T47D (cell line): ENCODE data around the gene NCAM1.

Source experiments
- DNase-seq, 2 experiments: peaks; one replicate each; pipeline versions ENCODE4 v3.0.0 to v3.0.0-alpha.2; 2011 to 2012; ENCODE audit warnings: low read depth in 1 of 2, low spot score in 1 of 2
- JUND ChIP-seq: IDR thresholded peaks from 2 replicates; pipeline ENCODE4 v1.6.1; 2012; ENCODE audit warnings: low read depth
- in situ Hi-C: cut with HindIII; loops from 2 replicates; pipeline ENCODE4 v1.10.0; 2016; ENCODE audit warnings: low sequenced_read_pairs, low pct_unique_long_range_greater_than_20kb

NCAM1 gene

DNA sequence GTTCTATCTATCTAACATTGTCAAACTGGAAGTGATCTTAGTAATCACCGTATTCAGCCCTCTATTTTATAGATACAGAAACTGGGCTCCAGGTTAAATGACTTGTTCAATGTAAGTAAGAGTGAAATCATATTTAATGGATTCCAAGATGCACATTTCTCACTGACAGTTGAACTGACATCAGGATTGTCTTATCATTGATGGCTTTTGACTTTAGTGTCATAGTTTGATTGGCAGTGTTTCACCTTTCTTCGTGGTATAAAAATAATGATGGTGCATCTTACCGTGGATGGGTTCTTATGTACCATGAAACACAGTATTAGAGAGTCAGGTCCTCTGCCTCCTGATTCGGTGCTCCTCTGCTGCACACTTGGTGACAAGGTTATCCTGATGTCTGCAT is 123.1 kb downstream of the NCAM1 start:
- no peak for DNase-seq
- in situ Hi-C loops: no loop called here
- no peak for TF ChIP-seq JUND

GRCh38 chr11:113085446-113085845 is 124.2 kb downstream of the NCAM1 start:
- no peak for TF ChIP-seq JUND
- no peak for DNase-seq
- in situ Hi-C loops: no loop called here

GRCh38 chr11:113087706-113088105 is 126.5 kb downstream of the NCAM1 start:
- DNase-seq: no peak
- in situ Hi-C loops: no loop called here
- TF ChIP-seq JUND: no peak

- TF ChIP-seq JUND: no peak
- in situ Hi-C loops: no loop called here
- DNase-seq: no peak
Measured at GRCh38 chr11:113090716-113091480, 129.7 kb downstream of the NCAM1 start.

- DNase-seq: no peak
- TF ChIP-seq JUND: no peak
- in situ Hi-C loops: no loop called here
Measured at GRCh38 chr11:113091481-113091780, 130.2 kb downstream of the NCAM1 start.

- no peak for TF ChIP-seq JUND
- no peak for DNase-seq
- in situ Hi-C loops: no loop called here
Measured at GRCh38 chr11:113096648-113097047, 135.4 kb downstream of the NCAM1 start.

DNA sequence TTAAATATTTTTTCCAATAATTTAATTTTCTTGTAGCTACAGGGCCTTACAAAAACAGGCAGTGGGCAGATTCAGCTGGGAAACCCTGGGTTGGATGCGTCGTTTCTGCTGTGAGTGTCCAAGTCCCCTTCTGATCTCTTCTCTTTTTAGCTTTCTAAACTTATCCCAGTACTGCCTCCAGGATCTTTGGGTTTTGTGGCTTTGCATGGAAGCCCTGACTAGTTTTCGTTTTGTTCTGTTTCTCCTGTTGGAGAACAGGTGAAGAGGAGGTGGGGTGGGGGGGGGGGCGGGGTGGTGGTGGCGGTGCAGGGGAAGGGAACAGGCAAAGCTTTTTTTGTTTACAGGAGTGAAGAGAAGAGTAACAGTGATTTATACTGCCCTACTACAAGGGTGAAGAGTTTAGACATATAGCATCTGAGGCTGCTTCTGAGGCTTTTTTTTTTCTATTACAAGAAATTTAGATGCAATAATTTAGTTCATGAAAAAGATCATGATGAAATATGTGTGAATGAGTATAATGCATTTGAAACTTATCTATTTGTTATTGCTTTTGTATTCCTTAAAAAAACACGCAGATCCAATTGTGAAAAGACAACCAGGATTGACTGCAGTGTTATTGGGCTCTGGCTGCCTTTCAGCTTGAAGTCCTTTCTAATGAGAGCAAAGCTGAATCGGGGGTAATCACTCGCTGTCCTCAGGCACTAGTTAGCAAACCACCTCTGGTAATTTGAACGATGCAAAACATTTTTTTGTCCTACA is 142.9 kb downstream of the NCAM1 start:
- no peak for DNase-seq
- TF ChIP-seq JUND: no peak
- in situ Hi-C loops: no loop called here

DNA sequence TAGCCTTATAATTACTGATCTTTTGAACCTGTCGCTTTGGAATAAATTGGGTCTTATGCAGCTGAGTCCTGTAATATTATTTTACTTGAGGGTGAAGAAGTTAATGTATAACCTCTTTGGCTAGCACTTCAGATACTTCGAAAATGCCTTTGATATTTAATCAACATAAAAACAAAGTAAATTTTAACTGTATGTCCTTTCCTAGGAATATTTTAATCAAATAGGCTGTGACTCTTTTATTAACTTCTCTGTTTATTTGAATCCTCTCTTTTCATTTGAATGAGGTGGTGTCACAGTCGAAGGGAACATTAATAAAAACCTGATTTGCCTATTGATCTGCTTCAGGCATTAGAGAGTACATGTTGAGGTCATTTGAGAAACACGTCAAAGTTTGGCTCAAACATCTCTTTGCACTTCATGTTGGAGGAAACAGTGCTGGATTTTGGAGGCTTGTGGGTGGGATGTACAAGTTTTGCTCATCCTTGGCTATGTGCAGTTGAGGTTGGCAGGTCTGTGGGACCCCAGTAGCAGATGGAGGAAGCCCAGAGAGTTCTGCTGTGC is 143.6 kb downstream of the NCAM1 start:
- no peak for TF ChIP-seq JUND
- in situ Hi-C loops: no loop called here
- no peak for DNase-seq

- no peak for DNase-seq
- no peak for TF ChIP-seq JUND
- in situ Hi-C loops: no loop called here
Measured at GRCh38 chr11:113105592-113105991, 144.4 kb downstream of the NCAM1 start.

GRCh38 chr11:113106507-113106906 is 145.3 kb downstream of the NCAM1 start:
- TF ChIP-seq JUND: no peak
- DNase-seq: no peak
- in situ Hi-C loops: no loop called here

GRCh38 chr11:113110046-113110445 is 148.8 kb downstream of the NCAM1 start:
- TF ChIP-seq JUND: no peak
- in situ Hi-C loops: no loop called here
- no peak for DNase-seq

GRCh38 chr11:113111156-113111555 is 149.9 kb downstream of the NCAM1 start:
- in situ Hi-C loops: no loop called here
- no peak for DNase-seq
- TF ChIP-seq JUND: no peak

- DNase-seq: no peak
- no peak for TF ChIP-seq JUND
- in situ Hi-C loops: no loop called here
Measured at GRCh38 chr11:113112307-113112706, 151.1 kb downstream of the NCAM1 start.
